Left lung (tissue), 10 donors: ENCODE data around the gene COL16A1. TPM values are rescaled to one million over a fixed set of nuclear protein-coding genes. Genes with fewer than 3 reads are reported as not detected.

Experiments
- ATAC-seq: fragments of 200-7000 bp; cut with Tn5 transposase; one replicate; pipeline ENCODE4 v1.9.1; 2020; ENCODE audit warnings: moderate library complexity
- DNase-seq, 4 donors: peaks; one replicate each; pipeline ENCODE4 v3.0.0-alpha.2; 2013 to 2020
- H3K27ac ChIP-seq, 2 donors: fragments of 200-600 bp; sonication (generic) in 1 of 2; one replicate each; pipeline versions ENCODE4 v1.5.0 to v1.8.0; 2020 to 2021
- H3K27me3 ChIP-seq, 2 donors: fragments of 200-600 bp; sonication (generic) in 1 of 2; one replicate each; pipeline versions ENCODE4 v1.5.0 to v1.8.0; 2020 to 2021
- H3K36me3 ChIP-seq, 2 donors: fragments of 200-600 bp; sonication (generic) in 1 of 2; one replicate each; pipeline versions ENCODE4 v1.5.0 to v1.8.0; 2020 to 2021
- H3K4me1 ChIP-seq, 2 donors: fragments of 200-600 bp; one replicate each; pipeline ENCODE4 v1.8.0; 2021
- H3K4me3 ChIP-seq, 2 donors: fragments of 200-600 bp; sonication (generic) in 1 of 2; one replicate each; pipeline versions ENCODE4 v1.5.0 to v1.8.0; 2020 to 2021; ENCODE audit warnings: mild to moderate bottlenecking in 1 of 2
- H3K9me3 ChIP-seq, 2 donors: fragments of 200-600 bp; sonication (generic) in 1 of 2; one replicate each; pipeline versions ENCODE4 v1.5.0 to v1.8.0; 2020 to 2021
- intact Hi-C, 2 donors: fragments of 100-400 bp; cut with DNase I; formaldehyde crosslinking; loops; one replicate each; pipeline versions ENCODE4 v1.11.2 to v1.14.2; 2022
- polyA plus RNA-seq, 6 donors: library from polyadenylated mRNA; unstranded; fragments of 120-200 nt; gene quantifications; one replicate each; pipeline ENCODE4 v1.2.1, GENCODE V29; 2013; ENCODE audit not compliant: insufficient read length in 6 of 6
- total RNA-seq, 2 donors: library from RNA; stranded (reverse); fragmentation: NEBNext Ultra II Directional; extraction: Animal tissue kit (Norgen Biotek cat#: 25700); gene quantifications; one replicate each; pipeline ENCODE4 v1.2.1, GENCODE V29; 2021
- TF ChIP-seq, protein P1 (sequence below), 2 donors: fragments of 200-600 bp; sonication (generic) in 1 of 2; IDR thresholded peaks; one replicate each; pipeline versions ENCODE4 v1.5.0 to v1.8.0; 2021; ENCODE audit warnings: antibody characterized with exemption in 2 of 2
- donor health status: DM: no; HTN: yes; CAD: no.
- donor health status: DM: no; HTN: no; CAD: no.

Gene COL16A1
- total and polyA plus RNA-seq, 8 donors = 64.8 to 177 (median 118) TPM

DNA sequence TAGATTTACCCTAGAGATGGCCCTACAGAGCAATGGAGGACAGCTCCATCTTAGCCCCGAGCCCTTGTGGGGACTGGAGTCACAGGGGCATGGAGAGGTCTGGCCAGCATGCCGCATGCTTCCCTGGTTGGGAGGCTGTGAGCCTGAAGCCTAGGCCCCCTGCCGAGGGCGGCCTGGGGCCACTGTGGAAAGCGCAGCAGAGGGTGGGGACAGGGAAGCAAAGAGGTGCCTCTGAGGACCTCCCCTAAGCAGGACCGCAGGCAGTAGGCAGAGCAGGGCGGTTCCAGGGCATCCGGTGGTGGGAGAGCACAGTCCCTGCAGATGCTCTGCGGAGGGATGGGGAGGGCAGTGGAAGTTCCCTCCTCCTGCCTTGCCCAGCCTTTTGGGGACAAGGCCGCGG is 32.7 kb downstream of the COL16A1 start:
- Histone ChIP-seq H3K27me3 (peaks cover 0 to 24% of the 10 kb centered on the region in 2 donors), H3K27ac (no peak overlapping the region), H3K4me3 (no peak overlapping the region), H3K36me3 (no peaks in the 10 kb centered on the region), H3K9me3 (no peaks in the 10 kb centered on the region), H3K4me1 (peaks cover 20 to 23% of the 10 kb centered on the region in 2 donors)
- no peak for ATAC-seq
- TF ChIP-seq, protein P1, sequence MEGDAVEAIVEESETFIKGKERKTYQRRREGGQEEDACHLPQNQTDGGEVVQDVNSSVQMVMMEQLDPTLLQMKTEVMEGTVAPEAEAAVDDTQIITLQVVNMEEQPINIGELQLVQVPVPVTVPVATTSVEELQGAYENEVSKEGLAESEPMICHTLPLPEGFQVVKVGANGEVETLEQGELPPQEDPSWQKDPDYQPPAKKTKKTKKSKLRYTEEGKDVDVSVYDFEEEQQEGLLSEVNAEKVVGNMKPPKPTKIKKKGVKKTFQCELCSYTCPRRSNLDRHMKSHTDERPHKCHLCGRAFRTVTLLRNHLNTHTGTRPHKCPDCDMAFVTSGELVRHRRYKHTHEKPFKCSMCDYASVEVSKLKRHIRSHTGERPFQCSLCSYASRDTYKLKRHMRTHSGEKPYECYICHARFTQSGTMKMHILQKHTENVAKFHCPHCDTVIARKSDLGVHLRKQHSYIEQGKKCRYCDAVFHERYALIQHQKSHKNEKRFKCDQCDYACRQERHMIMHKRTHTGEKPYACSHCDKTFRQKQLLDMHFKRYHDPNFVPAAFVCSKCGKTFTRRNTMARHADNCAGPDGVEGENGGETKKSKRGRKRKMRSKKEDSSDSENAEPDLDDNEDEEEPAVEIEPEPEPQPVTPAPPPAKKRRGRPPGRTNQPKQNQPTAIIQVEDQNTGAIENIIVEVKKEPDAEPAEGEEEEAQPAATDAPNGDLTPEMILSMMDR (IDR thresholded peaks at IDR 0.05) = no peak
- intact Hi-C loops = no loop called here
- DNase-seq = peak in 1 of 4 donors; percentile 65

DNA sequence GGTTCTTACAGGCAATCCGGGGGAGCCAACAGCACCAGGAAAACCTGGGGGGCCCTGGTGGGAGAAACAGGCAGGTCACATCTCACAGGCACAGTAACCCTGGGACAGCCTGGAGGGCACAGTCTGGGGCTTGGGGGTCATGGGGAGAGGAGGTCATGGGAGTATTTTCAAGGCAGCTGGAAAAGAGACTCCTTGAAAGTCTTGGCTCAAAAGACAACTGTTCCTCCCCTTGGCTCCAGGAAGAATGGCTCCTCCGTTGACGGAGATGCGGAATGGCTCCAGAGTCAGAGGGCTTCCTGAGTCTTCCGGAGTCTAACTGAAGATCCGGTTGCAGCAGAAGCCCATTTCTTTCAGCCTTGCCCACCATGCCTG is 33.2 kb downstream of the COL16A1 start:
- H3K27me3 ChIP-seq = peaks cover 0 to 24% of the 10 kb centered on the region in 2 donors
- TF ChIP-seq, protein P1 (IDR thresholded peaks at IDR 0.05) = no peak
- H3K4me3 ChIP-seq = peak overlapping the region in 1 of 2 donors; percentile 1
- peak overlapping the region in 1 of 2 donors; percentile 46 for H3K27ac ChIP-seq
- H3K9me3 ChIP-seq = no peaks in the 10 kb centered on the region
- DNase-seq (no peak), ATAC-seq (no peak)
- H3K4me1 ChIP-seq = peaks cover 20 to 27% of the 10 kb centered on the region in 2 donors
- intact Hi-C loops = no loop called here
- no peaks in the 10 kb centered on the region for H3K36me3 ChIP-seq

DNA sequence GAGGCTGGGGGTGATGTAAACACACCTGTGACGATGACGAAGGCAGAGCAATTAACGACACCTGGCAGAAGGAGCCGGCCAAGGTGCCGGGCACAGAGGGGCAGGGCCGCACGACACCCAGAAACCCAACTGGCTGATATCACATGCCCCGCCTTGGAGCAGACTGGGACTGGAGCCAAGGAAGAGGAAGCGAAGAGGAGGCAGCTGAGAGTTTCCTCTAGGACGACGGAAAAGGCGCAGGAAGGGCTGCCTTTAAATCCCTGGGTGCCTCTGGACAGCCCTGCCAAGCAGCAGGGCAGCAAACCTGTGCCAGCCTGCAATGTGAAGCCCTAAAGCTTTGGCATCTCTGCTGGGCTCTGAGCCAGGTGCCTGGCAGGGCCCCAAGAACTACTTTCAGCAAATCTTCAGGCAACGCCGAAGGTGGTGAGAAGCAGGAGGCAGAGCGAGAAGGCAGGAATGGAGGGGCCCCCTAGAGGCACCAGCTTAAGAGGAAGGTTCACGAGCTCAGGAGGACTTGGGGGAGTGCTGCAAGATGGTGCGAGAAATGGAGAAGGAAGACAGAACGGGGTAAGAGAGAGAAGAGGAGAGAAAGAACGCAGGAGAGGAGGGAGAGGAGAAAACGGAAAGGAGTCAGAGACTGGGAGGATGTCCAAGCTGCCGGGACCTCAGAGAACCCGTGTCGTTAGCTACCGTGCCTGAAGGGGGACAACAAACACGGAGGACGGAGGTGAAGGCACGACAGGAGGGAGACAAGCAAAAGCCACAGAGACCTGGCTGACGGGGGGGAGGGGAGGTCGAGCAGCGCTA is 33.8 kb downstream of the COL16A1 start:
- Histone ChIP-seq H3K27me3 (peaks cover 0 to 24% of the 10 kb centered on the region in 2 donors), H3K4me3 (peak overlapping the region in 1 of 2 donors; percentile 1), H3K27ac (peak overlapping the region in 1 of 2 donors; percentile 46), H3K36me3 (no peaks in the 10 kb centered on the region), H3K4me1 (peaks cover 20 to 27% of the 10 kb centered on the region in 2 donors), H3K9me3 (no peaks in the 10 kb centered on the region)
- ATAC-seq = peak; percentile 61
- intact Hi-C loops = loop anchor here in 1 of 2 donors (10.0 kb wide), 1 partner anchor 125 kb away; no protein-coding TSS in a partner anchor
- DNase-seq = peak in 3 of 4 donors; percentile 61 to 87 (median 77)
- TF ChIP-seq, protein P1 (IDR thresholded peaks at IDR 0.05) = no peak

DNA sequence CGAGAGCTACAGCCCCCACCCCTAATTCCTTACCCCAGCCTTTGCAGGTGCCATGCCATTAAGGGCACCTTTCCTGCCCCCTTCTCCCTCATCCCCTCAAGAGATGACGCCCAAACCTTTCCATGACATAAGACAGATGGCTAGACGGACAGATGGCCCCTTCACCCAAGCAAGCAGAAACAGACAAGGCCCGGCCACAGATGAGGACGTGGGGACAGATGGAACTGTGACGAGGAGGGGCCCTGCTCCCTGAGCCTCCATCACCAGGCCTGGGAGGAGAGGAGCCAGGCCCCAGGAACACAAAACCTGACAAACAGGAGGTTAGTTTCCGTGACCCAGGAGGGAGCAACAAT is 34.4 kb downstream of the COL16A1 start:
- H3K27me3 ChIP-seq = peaks cover 0 to 24% of the 10 kb centered on the region in 2 donors
- H3K27ac ChIP-seq = peak overlapping the region in 1 of 2 donors; percentile 46
- no peaks in the 10 kb centered on the region for H3K9me3 ChIP-seq
- DNase-seq (no peak), ATAC-seq (no peak)
- H3K36me3 ChIP-seq = no peaks in the 10 kb centered on the region
- intact Hi-C loops = loop anchor here in 1 of 2 donors (10.0 kb wide), 1 partner anchor 125 kb away; no protein-coding TSS in a partner anchor
- no peak overlapping the region for H3K4me3 ChIP-seq
- peaks cover 20 to 27% of the 10 kb centered on the region in 2 donors for H3K4me1 ChIP-seq
- TF ChIP-seq, protein P1 (IDR thresholded peaks at IDR 0.05) = no peak

DNA sequence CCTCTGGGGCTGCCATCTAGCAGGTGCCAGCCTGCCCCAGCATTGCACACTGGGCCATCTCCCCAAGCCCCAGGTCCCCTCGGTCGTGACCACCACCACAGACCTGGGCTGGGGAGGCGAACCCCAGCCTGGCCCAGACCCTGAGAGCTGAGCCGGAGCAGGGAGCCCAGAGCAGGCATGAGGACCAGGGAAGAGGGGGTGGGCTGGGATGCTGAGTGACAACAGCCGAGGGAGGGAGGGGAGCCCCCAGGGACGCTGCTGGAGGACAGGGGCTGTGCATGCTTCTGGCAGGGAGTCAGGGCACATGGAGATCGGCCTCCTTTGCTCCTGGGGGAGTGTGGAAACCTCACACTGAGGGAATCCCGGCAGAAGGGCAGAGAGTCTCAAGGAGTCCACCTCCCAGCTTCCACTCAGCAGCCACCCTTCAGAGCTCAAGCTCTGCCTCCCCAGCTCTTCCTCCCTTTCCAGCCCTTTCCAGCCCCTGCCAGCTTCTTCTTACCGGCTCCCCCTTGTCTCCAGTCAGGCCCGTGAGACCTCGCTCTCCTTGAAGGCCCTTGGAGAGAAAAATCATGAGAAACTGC is 35.4 kb downstream of the COL16A1 start:
- DNase-seq (no peak), ATAC-seq (no peak)
- no peak overlapping the region for H3K27ac ChIP-seq
- peaks cover 20 to 27% of the 10 kb centered on the region in 2 donors for H3K4me1 ChIP-seq
- H3K4me3 ChIP-seq = no peak overlapping the region
- H3K27me3 ChIP-seq = peaks cover 0 to 24% of the 10 kb centered on the region in 2 donors
- TF ChIP-seq, protein P1 (IDR thresholded peaks at IDR 0.05) = no peak
- no peaks in the 10 kb centered on the region for H3K36me3 ChIP-seq
- no peaks in the 10 kb centered on the region for H3K9me3 ChIP-seq
- intact Hi-C loops = loop anchor here in 1 of 2 donors (10.0 kb wide), 1 partner anchor 126 kb away; no protein-coding TSS in a partner anchor
